ENCODE results near the gene AK9.

The AK9 gene

DNA sequence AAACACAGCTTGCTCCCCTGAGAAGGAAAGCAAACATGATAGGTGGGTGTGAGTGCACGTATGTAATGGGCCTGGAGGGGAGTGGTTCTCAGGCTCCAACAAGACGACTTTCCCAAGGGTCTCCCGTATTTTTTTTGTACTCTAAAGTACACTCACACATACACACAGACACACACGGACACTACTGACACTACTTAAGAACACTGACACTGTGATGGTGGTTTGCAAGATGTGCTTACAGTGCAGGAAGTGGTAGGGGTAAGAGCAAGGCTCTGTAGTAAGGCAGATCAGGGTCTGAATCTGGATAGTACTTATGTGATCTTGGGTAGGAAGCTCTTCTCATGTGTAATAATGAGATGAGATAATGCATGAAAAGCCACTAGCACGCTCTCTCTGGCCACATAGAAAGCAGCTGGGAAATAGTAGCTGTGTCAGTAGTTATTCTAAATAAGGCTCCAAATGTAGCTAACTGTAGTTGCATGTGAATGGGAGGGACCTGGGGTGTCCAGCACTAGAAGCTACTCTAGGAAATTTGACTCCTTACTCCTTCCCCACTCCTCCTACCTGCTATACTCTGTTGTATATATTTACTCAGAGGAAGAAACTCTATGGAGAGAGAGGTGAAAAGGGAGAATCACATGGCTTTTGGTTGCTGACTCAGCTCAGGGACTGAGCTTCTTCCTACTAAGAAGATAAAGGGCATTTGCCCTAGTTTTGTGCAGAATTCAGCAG, 199.6 kb downstream of the AK9 start:
- no peak for TF ChIP-seq FOXP2 (optimal IDR thresholded peaks at IDR 0.05; ENCODE audit: borderline replicate concordance, extremely low read depth, extremely low read length, insufficient read depth)
- no peak for TF ChIP-seq SIN3A (IDR thresholded peaks at IDR 0.05; ENCODE audit: borderline replicate concordance, insufficient read depth, low read length)
- no peak for TF ChIP-seq TAF1 (IDR thresholded peaks at IDR 0.05; ENCODE audit: borderline replicate concordance, insufficient read depth, low read length)
- TF ChIP-seq, protein P1, sequence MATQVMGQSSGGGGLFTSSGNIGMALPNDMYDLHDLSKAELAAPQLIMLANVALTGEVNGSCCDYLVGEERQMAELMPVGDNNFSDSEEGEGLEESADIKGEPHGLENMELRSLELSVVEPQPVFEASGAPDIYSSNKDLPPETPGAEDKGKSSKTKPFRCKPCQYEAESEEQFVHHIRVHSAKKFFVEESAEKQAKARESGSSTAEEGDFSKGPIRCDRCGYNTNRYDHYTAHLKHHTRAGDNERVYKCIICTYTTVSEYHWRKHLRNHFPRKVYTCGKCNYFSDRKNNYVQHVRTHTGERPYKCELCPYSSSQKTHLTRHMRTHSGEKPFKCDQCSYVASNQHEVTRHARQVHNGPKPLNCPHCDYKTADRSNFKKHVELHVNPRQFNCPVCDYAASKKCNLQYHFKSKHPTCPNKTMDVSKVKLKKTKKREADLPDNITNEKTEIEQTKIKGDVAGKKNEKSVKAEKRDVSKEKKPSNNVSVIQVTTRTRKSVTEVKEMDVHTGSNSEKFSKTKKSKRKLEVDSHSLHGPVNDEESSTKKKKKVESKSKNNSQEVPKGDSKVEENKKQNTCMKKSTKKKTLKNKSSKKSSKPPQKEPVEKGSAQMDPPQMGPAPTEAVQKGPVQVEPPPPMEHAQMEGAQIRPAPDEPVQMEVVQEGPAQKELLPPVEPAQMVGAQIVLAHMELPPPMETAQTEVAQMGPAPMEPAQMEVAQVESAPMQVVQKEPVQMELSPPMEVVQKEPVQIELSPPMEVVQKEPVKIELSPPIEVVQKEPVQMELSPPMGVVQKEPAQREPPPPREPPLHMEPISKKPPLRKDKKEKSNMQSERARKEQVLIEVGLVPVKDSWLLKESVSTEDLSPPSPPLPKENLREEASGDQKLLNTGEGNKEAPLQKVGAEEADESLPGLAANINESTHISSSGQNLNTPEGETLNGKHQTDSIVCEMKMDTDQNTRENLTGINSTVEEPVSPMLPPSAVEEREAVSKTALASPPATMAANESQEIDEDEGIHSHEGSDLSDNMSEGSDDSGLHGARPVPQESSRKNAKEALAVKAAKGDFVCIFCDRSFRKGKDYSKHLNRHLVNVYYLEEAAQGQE (IDR thresholded peaks at IDR 0.05; ENCODE audit: insufficient read depth in 1 of 2, low read depth in 2 of 2, low read length in 2 of 2) = no peak
- no peak for TF ChIP-seq POLR2AphosphoS5 (IDR thresholded peaks at IDR 0.05; ENCODE audit: low read depth, low read length)

DNA sequence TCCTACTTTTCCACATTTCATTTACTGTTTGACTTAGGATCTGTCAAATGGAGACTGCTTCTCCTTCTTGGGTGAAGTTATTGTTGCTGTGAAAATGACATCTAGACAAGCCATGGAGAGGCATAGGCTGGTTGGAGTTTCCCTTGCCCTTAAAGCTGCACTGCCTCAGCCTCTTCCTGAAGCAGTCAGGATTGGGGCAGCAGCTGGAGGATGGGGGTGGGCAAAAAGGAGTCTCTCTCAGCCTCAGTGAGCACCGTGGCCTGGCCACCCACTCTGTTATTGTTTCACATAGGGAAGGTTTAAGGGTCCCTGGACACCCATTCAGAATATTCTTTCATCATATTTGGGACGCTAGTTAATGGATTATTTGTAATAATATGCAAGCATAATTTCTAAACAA, 200.3 kb downstream of the AK9 start:
- no peak for TF ChIP-seq TAF1 (IDR thresholded peaks at IDR 0.05; ENCODE audit: borderline replicate concordance, insufficient read depth, low read length)
- TF ChIP-seq POLR2AphosphoS5 (IDR thresholded peaks at IDR 0.05; ENCODE audit: low read depth, low read length) = no peak
- no peak for TF ChIP-seq SIN3A (IDR thresholded peaks at IDR 0.05; ENCODE audit: borderline replicate concordance, insufficient read depth, low read length)
- no peak for TF ChIP-seq FOXP2 (optimal IDR thresholded peaks at IDR 0.05; ENCODE audit: borderline replicate concordance, extremely low read depth, extremely low read length, insufficient read depth)
- TF ChIP-seq, protein P1 (IDR thresholded peaks at IDR 0.05; ENCODE audit: insufficient read depth in 1 of 2, low read depth in 2 of 2, low read length in 2 of 2) = no peak

DNA sequence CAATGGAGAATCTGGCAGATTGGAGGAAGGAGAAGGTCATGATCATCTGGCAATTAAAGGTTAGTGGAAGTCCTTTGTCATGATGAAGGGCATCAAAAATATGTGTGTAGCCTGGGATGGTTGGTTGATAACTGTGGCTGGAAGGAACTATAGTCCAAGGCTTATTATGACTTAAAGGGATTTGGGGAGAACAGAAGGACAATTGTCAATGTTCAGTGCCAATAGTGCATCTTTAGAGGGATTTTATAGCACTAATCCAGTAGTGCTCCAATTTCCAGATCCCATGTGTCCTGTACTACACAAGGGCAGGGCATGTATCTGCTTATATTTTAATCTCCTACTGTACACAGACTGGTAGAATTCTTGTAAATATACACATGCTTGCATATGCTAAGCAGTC, 203.0 kb downstream of the AK9 start:
- TF ChIP-seq TAF1 (IDR thresholded peaks at IDR 0.05; ENCODE audit: borderline replicate concordance, insufficient read depth, low read length) (no peak), POLR2AphosphoS5 (IDR thresholded peaks at IDR 0.05; ENCODE audit: low read depth, low read length) (no peak), SIN3A (IDR thresholded peaks at IDR 0.05; ENCODE audit: borderline replicate concordance, insufficient read depth, low read length) (no peak), FOXP2 (optimal IDR thresholded peaks at IDR 0.05; ENCODE audit: borderline replicate concordance, extremely low read depth, extremely low read length, insufficient read depth) (no peak)
- TF ChIP-seq, protein P1 (IDR thresholded peaks at IDR 0.05; ENCODE audit: insufficient read depth in 1 of 2, low read depth in 2 of 2, low read length in 2 of 2) = no peak

DNA sequence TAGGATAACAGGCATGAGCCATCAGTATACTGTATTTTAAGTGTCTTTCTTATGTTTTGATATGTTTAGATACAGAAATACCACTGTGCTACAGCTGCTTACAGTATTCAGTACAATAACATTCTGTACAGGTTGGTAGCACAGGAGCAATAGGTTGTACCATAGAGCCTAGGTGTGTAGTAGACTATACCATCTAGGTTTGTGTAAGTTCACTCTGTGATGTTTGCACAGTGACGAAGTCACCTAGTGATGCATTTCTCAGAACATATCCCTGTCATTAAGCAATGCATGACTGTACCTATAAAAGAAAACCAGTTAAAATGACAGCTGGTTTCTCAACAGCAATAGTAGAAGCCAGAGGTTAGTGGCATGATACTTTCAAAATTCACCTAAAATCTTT, 204.9 kb downstream of the AK9 start:
- TF ChIP-seq TAF1 (IDR thresholded peaks at IDR 0.05; ENCODE audit: borderline replicate concordance, insufficient read depth, low read length) = no peak
- TF ChIP-seq, protein P1 (IDR thresholded peaks at IDR 0.05; ENCODE audit: insufficient read depth in 1 of 2, low read depth in 2 of 2, low read length in 2 of 2) = no peak
- TF ChIP-seq SIN3A (IDR thresholded peaks at IDR 0.05; ENCODE audit: borderline replicate concordance, insufficient read depth, low read length) = no peak
